Muscle of leg (tissue), 11 donors: ENCODE measurements around the gene KIF3B. TPM values are rescaled to one million over a fixed set of nuclear protein-coding genes. Genes with fewer than 3 reads are reported as not detected.
"Not testable (repeated sequence)": the region's sequence is repeated elsewhere in the genome, so short reads cannot be mapped to it uniquely, and the experiment has no call there.

ENCODE experiments used
- DNase-seq: peaks from one replicate; pipeline ENCODE4 v3.0.0; 2013
- H3K27ac ChIP-seq: one replicate; pipeline ENCODE4 v1.5.1; 2013; ENCODE audit warnings: mild to moderate bottlenecking, low read length, control low read depth
- H3K27me3 ChIP-seq: one replicate; pipeline ENCODE4 v1.6.1; 2013; ENCODE audit warnings: low read length; ENCODE audit not compliant: control insufficient read depth, insufficient read depth
- H3K36me3 ChIP-seq: one replicate; pipeline ENCODE4 v1.6.1; 2013; ENCODE audit warnings: low read length; ENCODE audit not compliant: control insufficient read depth, insufficient read depth
- H3K4me1 ChIP-seq: one replicate; pipeline ENCODE4 v1.6.1; 2013; ENCODE audit warnings: low read length; ENCODE audit not compliant: control insufficient read depth, insufficient read depth
- H3K4me3 ChIP-seq: one replicate; pipeline ENCODE4 v1.5.1; 2013; ENCODE audit warnings: low read length, control low read depth
- H3K9me3 ChIP-seq: replicated peaks from 2 replicates; pipeline ENCODE4 v1.6.1; 2013; ENCODE audit warnings: low read depth, low read length; ENCODE audit not compliant: control insufficient read depth
- WGBS: methylation state at CpG from one replicate; pipeline ENCODE4 v1.1.5; 2013; ENCODE audit warnings: missing lambda C conversion rate; ENCODE audit not compliant: insufficient coverage; 5-methylcytosine and 5-hydroxymethylcytosine counted together
- polyA plus RNA-seq, 8 donors: library from polyadenylated mRNA; unstranded; fragments of 120-200 nt; gene quantifications; one replicate each; pipeline versions ENCODE4 v1.2.1 to v1.2.3, GENCODE V29; 2013; ENCODE audit warnings: inconsistent platforms in 1 of 8, low replicate concordance in 1 of 8; ENCODE audit not compliant: insufficient read length in 8 of 8, insufficient read depth in 1 of 8
- total RNA-seq: library from RNA; stranded (reverse); fragments of 120-200 nt; gene quantifications from one replicate; pipeline ENCODE4 v1.2.4, GENCODE V29; 2013

The KIF3B gene
- total and polyA plus RNA-seq, 9 donors: 9.2 to 20.4 (median 12.8) TPM

DNA sequence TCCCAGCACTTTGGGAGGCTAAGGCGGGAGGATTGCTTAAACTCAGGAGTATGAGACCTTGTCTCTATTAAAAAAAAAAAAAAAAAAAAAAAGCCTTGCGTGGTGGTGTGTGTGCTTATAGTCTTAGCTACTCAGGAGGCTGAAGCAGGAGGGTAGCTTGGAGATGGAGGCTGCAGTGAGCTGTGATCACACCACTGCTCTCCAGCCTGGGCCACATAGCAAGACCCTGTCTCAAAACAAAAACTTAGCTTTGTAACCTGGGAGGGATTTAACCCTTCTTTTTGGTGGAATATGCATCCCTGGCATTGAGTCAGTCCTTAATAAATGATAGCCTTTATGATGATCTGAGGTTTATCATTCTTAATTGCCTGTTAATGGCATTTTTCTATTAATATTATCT lies 93.4 kb downstream of the KIF3B start:
- WGBS: no CpG with 5 or more reads among the region's 2 CpGs
- no peaks in the 10 kb centered on the region for H3K27me3 ChIP-seq
- no peak overlapping the region for H3K27ac ChIP-seq
- no peaks in the 10 kb centered on the region for H3K4me1 ChIP-seq
- H3K36me3 ChIP-seq: peaks cover 29% of the 10 kb centered on the region
- H3K9me3 ChIP-seq: no peaks in the 10 kb centered on the region
- H3K4me3 ChIP-seq: no peak overlapping the region
- DNase-seq: no peak

DNA sequence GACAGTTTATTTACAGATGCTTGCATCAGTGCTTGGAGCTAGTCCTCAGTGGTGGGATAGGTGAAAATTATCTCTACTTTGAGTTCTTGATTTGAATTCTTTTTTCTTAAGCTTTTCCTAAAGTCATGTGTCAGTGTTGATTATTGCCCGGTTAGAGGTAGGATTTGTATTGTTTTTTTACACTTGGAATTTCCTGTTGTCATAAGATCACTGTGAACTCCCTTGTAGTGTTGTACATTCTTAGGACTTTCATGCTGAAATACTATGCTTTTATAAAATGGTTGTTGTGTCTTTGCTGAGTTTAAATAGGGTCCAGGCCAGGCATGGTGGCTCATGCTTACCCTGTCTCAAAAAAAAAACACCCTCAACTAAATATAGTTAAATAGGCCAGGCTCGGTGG lies 101.0 kb downstream of the KIF3B start:
- Histone ChIP-seq H3K9me3 (no peaks in the 10 kb centered on the region), H3K27ac (no peak overlapping the region), H3K4me3 (no peak overlapping the region), H3K4me1 (no peaks in the 10 kb centered on the region), H3K36me3 (peaks cover 26% of the 10 kb centered on the region), H3K27me3 (no peaks in the 10 kb centered on the region)
- DNase-seq: no peak
- no CpG with 5 or more reads among the region's 2 CpGs for WGBS

DNA sequence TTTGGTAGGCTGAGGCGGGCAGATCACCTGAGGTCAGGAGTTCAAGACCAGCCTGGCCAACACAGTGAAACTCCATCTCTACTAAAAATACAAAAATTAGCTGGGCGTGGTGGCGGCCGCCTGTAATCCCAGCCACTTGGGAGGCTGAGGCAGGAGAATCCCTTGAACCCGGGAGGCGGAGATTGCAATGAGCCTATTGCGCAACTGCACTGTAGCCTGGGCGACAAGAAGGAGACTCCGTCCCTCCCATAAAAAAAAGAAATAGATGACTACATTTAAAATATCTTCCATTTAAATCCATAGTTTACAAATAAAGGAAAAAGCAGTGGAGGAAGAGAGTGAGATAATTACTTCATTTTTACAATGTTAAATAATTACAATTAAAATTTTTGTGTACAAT lies 102.6 kb downstream of the KIF3B start:
- H3K9me3 ChIP-seq, H3K27me3 ChIP-seq, H3K4me1 ChIP-seq, H3K4me3 ChIP-seq, DNase-seq, H3K27ac ChIP-seq: not testable (repeated sequence)
- no CpG with 5 or more reads among the region's 9 CpGs for WGBS
- H3K36me3 ChIP-seq: peaks cover 22% of the 10 kb centered on the region

DNA sequence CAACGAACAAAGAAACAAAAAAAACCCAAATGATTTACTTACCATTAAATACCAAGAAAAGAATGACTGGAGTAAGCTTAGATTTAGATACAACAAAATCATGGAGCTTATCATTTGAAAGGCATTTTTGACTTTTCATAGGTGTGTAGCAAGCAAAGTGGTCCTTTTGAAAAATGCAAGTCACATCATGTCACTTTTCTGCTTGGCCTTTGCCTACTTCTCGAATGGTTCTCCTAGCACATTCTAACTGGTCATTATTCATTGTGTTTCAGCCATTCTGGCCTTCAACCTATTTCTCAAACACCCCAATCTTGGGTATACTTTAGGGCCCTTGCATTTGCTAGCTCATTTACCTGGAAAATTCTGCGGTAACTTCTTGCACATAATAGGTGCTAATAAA lies 103.3 kb downstream of the KIF3B start:
- DNase-seq: no peak
- H3K27me3 ChIP-seq: no peaks in the 10 kb centered on the region
- no peak overlapping the region for H3K4me3 ChIP-seq
- peaks cover 22% of the 10 kb centered on the region for H3K36me3 ChIP-seq
- H3K27ac ChIP-seq: no peak overlapping the region
- H3K4me1 ChIP-seq: no peaks in the 10 kb centered on the region
- WGBS: 100% methylated on average over 1 of the region's 3 CpGs
- no peaks in the 10 kb centered on the region for H3K9me3 ChIP-seq

DNA sequence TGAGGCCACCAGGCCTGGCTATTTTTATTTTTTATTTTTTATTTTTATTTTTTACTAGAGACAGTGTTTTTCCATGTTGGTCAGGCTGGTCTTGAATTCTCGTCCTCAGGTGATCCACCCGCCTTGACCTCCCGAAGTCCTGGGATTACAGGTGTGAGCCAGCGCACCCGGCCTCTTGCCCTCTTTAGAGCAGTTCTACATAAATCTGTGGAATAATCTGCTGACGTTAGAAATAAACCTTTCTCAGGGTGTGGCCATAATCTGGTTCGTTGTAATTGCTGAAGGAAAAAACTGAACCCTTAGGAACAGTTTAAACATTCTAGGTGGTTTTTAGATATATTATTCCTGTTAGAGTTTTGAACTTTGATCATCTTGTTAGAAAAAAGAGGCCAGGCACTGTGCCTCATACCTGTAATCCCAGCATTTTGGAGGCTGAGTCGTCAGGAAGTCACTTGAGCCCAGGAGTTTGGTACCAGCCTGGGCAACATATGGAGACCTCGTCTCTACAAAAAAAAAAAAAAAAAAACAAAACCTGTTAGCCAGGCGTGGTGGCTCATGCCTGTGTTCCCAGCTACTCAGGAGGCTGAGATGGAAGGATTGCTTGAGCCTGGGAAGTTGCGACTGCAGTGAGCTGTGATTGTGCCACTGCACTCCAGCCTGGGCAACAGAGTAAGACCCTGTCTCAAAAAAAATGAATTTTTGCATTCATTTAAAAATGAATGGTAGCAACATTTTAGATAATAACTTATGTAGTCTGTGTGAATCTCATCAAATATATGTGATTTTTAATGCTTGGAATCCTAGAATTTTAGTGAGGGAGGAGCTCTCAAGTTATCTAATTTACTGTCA lies 104.9 kb downstream of the KIF3B start:
- Histone ChIP-seq H3K27ac (no peak overlapping the region), H3K27me3 (no peaks in the 10 kb centered on the region), H3K36me3 (peaks cover 24% of the 10 kb centered on the region), H3K4me1 (no peaks in the 10 kb centered on the region), H3K4me3 (no peak overlapping the region), H3K9me3 (no peaks in the 10 kb centered on the region)
- WGBS: 96% methylated on average over 5 of the region's 11 CpGs
- DNase-seq: no peak

DNA sequence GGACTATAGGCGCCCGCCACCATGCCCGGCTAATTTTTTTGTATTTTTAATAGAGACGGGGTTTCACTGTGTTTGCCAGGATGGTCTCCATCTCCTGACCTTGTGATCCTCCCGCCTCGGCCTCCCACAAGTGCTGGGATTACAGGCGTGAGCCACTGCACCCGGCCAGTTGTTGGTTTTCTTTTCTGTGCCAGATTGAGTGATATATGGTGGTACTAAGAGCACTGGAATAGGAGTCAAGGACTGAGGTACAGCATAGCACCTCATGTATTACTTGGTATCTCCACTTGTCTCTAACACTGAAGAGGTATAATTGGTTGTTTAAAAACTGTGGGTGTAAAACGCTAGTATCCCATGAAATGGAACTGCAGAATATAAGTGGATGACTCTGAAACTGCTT lies 106.0 kb downstream of the KIF3B start:
- H3K27ac ChIP-seq, H3K4me1 ChIP-seq, H3K27me3 ChIP-seq, H3K4me3 ChIP-seq, DNase-seq, H3K9me3 ChIP-seq: not testable (repeated sequence)
- H3K36me3 ChIP-seq: peaks cover 20% of the 10 kb centered on the region
- WGBS: 100% methylated on average over 6 of the region's 9 CpGs

Other genes with a start within 250 kb of the KIF3B start
- 4.9 TPM for gene HCK, start 225.4 kb upstream of the KIF3B start, total RNA-seq
- gene HCK, start 225.4 kb upstream of the KIF3B start, polyA plus RNA-seq: 1 to 10 TPM; 4.4 to 6.3 (median 4.4) TPM
- 25.7 TPM for gene TM9SF4, start 167.9 kb upstream of the KIF3B start, total RNA-seq
- gene TM9SF4, start 167.9 kb upstream of the KIF3B start, polyA plus RNA-seq: 10 to 100 TPM; 34.3 to 55.4 (median 44.1) TPM
- 3.3 TPM for gene PLAGL2, start 69.9 kb upstream of the KIF3B start, total RNA-seq
- gene PLAGL2, start 69.9 kb upstream of the KIF3B start, polyA plus RNA-seq: 10 to 100 TPM; 10.8 to 16.5 (median 14.0) TPM
- gene POFUT1, start 69.8 kb upstream of the KIF3B start, total RNA-seq: 25.5 TPM
- gene POFUT1, start 69.8 kb upstream of the KIF3B start, polyA plus RNA-seq: 10 to 100 TPM; 23.2 to 39.1 (median 31.1) TPM
- 28.4 TPM for gene ASXL1, start 80.7 kb downstream of the KIF3B start, total RNA-seq
- 10 to 100 TPM; 32.8 to 42.3 (median 34.9) TPM for gene ASXL1, start 80.7 kb downstream of the KIF3B start, polyA plus RNA-seq